GM18499 (cell line): ENCODE results near the gene MAP3K2.

Experiments
- ATAC-seq: cut with Tn5 transposase; IDR thresholded peaks from one replicate; pipeline ENCODE4 v1.9.1; 2021; ENCODE audit warnings: moderate number of reproducible peaks; ENCODE audit not compliant: insufficient read depth, unreplicated experiment

The MAP3K2 gene

DNA sequence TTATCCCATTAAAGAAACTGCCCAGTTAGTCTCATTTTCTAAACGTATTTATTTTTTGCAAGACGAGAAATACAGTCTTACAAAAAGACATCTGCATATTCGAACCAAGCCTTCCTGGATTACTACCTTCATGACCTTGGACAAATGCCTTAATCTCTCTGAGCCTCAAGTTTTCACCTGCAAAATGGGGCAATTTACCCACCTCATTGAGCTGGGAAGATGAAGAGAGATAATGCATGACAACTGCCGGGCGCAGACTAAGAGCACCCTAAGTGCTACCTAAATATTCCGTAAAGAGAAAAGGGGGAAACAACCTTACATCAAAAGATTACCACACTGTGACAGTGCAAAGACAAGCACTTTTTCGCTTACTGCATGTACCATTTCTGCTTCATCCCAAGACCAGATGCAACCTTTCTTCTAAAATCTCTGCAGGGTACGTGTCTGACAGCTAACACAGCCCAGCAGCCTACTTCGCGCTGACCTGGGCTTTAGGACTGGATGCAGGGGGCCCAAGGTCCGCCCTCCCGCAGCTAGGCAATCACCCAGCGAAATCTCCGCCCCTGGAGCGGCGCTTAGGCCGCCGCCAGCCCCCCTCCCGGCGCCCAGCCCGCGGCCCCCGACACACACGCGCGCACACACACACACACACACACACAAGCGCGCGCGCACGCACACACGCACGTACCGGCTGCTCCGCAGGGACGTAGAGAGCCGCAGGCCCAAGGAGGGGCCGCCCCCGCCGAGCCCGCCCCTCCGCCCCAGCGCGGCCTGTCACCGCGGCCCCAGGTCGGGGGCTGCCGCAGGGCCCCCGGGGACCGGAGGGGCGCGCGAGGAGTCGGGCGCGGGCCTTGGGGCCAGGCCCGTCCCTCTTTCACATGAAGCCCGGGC is 766 bp downstream of the MAP3K2 start:
- peak; percentile 29 for ATAC-seq

- ATAC-seq, result no peak
Measured at GRCh38 chr2:127386246-127386645, 1.5 kb downstream of the MAP3K2 start.

GRCh38 chr2:127384529-127384928 is 3.2 kb downstream of the MAP3K2 start:
- ATAC-seq, result no peak

GRCh38 chr2:127382831-127383230 is 4.9 kb downstream of the MAP3K2 start:
- no peak for ATAC-seq

DNA sequence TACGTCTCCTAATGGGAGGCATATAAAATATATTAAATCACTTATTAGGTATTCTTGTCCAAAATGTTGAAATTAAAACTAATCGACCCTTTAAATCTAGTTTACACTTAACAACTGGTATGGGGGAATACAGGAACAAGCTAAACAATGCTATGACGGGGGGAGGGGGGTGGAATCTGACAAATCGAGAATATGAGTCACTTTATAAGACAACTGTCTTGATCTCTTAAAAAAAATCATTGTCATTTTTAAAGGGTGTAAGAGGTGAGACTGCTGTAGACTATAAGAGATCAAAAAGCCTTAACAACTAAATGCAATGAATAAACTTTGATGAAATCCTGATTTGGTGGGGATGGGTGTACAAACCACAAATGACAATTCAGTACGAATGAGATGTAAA is 6.0 kb downstream of the MAP3K2 start:
- ATAC-seq, result no peak

DNA sequence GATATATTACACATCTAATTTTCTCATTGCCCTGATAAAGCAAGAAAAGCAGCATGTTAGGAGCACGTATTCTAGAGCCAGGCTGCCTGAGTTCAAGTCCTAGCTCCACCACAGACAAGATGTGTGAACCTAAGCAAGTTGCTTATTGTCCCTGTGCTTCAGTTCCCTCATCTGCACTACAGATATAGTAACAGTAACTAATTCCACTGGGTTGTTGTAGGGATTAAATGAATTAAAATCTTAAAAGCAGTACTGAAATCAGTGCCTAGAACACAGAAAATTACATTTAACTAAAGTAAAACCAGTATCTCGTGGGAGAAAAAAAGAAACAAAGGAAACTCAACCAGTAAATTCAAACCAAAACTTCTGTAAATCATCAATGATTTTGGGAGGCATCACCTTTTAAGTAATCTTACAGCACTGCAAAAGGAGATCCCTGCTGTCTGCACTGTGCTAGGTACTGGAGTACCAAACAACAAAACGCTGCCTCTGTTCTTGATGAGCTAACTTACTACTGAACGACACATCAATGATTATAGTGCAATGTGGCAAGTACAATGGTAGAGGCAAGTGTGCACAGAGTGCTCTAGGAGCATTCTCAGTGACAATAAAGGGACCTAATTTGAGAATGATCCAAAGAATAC is 7.9 kb downstream of the MAP3K2 start:
- ATAC-seq, result no peak

GRCh38 chr2:127378720-127379119 is 9.1 kb downstream of the MAP3K2 start:
- ATAC-seq, result no peak

DNA sequence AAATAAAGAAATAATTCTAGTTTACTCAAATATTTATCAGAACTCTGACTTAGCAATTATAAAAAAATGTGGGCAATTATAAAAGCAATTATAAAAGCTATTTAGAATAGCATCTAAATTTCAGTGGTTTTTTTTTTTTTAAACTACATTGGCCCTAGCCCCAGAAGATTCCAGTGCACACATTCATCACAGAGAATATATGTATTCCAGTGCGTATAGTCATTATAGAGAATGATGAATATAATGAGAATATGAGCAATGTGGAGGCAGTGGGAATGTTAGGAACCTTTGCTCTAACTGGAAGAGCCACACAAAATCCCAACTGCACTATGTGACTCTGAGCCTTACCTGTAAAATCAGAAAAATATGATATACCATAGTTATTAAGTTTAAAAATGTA is 10.5 kb downstream of the MAP3K2 start:
- no peak for ATAC-seq

- no peak for ATAC-seq
Measured at GRCh38 chr2:127376257-127376656, 11.5 kb downstream of the MAP3K2 start.

DNA sequence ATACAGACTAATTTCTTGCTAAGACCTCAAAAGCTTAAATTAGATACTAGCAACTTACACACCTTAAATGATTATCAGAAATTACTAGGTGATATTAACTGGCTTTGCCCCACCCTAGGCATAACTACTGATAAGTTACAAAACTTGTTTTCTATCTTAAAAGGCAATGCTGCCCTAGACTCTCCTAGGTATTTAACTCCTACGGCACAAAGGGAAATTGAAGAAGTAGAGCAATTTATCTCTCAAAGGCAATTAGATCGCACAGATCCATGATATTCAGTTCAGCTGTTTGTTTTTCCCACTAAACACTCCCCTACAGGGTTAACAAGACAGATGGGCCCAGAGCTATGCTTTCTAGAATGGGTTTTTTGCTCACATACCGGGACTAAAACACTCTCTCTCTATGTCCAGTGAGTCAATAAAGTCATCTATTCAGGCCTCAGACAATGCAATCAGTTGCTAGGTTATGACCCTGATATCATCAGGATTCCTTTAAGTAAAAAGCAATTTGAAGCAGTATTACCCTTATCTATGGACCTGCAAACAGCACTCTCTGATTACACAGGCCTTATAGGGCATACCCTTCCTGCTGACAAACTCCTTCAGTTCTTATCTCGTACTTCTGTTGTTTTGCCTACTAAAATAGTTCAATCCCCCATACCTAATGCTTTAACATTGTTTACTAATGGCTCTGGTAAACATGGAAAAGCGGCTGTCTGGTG is 14.3 kb downstream of the MAP3K2 start:
- ATAC-seq, result no peak

DNA sequence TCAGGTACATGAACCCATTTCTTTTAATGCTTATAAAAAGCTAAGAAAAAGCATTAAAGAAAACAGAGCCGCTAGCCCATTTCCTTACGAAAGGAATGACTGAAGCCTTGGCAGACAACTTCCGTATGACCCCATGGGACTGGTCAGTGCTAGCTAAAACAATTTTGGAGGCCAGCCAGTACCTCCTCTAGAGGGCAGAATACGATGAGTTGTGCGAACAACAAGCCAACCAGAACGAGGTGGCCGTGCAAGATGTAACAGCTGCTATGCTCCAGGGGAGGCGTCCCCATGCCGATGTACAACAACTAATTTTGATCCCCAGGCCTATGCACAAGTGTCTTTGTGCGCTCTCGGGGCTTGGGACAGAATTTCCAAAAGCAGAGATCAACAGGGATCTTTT is 16.7 kb downstream of the MAP3K2 start:
- no peak for ATAC-seq

- no peak for ATAC-seq
Measured at GRCh38 chr2:127370010-127370409, 17.8 kb downstream of the MAP3K2 start.

- ATAC-seq, result no peak
Measured at GRCh38 chr2:127365211-127365643, 22.5 kb downstream of the MAP3K2 start.

- no peak for ATAC-seq
Measured at GRCh38 chr2:127362971-127363370, 24.8 kb downstream of the MAP3K2 start.

DNA sequence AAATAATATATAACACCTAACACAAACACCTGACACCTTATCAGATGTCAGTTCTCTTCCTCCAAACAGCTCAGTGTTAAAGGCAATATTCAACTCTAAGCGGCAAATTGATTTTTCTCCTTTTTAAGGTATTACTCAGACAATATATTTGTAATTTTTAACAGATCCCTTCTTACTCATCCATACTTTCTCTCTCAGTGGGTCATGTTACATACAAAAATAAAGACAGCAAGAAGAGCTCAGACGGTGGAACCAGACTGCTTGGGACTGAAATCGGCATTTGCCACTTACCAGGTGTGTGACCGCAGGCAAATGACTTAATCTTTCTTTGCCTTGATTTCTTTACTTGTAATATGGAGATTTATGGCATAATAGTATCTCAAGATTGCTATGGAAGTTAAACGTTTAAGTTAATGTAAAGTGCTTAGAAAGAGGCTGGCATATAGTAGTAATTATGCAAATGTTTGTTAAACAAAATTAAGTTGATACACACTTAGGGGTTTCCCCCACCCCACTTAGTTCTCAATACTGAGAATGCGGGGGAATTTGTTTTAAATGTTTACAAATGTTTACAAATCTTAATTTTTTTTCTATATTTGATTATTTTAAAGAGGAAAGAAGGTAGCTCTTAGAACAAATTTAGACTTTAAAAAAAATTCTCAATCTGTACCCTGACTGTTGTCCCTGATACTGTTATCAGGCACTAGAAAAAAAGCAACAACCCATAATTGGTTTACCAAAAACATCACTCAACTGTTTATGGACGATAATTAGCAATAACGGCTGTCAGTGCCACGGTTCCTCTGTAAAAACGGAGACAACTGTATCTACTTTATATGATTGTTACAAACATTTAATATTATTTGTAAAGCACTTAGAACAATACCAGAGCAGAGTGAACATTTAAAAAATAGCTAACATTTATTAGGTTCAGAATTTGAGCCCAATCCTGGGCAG is 25.6 kb downstream of the MAP3K2 start:
- no peak for ATAC-seq

GRCh38 chr2:127360242-127360641 is 27.5 kb downstream of the MAP3K2 start:
- no peak for ATAC-seq

DNA sequence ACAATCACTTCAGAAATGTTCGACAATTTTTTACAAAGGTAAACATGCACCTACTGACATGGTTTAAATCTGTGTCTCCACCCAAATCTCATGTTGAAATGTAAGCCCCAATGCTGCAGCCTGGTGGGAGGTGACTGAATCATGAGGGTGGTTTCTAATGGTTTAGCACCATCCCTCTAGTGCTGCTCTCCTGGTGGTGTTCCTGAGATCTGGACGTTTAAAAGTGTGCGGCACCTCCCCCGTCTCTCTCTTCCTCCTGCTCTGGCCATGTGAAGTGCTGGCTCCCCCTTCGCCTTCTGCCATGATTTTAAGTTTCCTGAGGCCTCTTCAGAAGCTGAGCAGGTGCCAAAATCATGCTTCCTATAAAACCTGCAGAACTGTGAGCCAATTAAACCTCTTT is 28.3 kb downstream of the MAP3K2 start:
- ATAC-seq, result no peak

DNA sequence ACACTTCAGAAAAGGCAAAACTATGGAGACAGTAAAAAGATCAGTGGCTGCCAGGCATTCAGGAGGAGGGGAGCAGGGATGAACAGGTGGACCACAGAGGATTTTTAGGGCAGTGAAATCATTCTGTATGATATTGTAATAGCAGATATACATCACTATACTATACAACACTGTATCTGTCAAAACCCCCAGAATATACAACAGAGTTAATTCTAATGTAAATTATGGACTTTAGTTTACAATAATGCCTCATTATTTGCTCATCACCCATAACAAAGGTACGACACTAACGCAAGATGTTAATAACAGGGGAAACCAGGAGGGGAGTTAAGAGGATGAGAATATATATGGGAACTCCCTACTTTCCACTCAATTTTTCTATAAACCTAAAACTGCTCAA is 28.8 kb downstream of the MAP3K2 start:
- no peak for ATAC-seq

- no peak for ATAC-seq
Measured at GRCh38 chr2:127358044-127358443, 29.7 kb downstream of the MAP3K2 start.

DNA sequence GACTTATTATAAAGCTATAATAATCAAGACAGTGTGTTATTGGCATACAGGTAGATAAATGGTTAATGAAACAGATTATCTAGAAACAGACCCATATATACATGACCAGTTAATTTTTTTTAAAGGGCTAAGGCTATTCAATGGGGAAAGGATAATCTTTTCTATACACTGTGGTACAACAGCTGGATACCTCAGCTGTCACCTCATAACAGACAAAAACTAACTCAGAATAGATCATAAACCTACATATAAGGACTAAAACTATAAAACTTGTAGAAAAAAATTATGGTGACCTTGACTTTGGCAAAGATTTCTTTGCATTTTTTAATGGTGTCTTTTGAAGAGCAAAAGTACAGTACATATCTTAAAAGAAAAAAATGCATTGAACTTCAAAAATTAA is 30.2 kb downstream of the MAP3K2 start:
- ATAC-seq, result no peak
